MM.1S (cell line): Measurements from ENCODE around the gene PLA2G2F.

Source experiments
- DNase-seq: peaks from one replicate; pipeline ENCODE4 v3.0.0-alpha.2; 2015
- H2AFZ ChIP-seq: fragments of 300-600 bp; sonication (generic); 2 replicates; pipeline ENCODE4 v1.6.0; 2016; ENCODE audit warnings: antibody characterized with exemption, low read length
- H3F3A ChIP-seq: fragments of 300-600 bp; sonication (generic); 2 replicates; pipeline ENCODE4 v1.6.1; 2016; ENCODE audit warnings: mild to moderate bottlenecking, antibody characterized with exemption, low read length, moderate library complexity, mixed read lengths; ENCODE audit not compliant: insufficient read depth
- H3K27ac ChIP-seq: fragments of 300-600 bp; sonication (generic); 2 replicates; pipeline ENCODE4 v1.5.1; 2016; ENCODE audit warnings: mild to moderate bottlenecking, low read length
- H3K27me3 ChIP-seq: fragments of 300-600 bp; sonication (generic); replicated peaks from 2 replicates; pipeline ENCODE4 v1.6.0; 2016; ENCODE audit warnings: low read length; ENCODE audit not compliant: insufficient read depth
- H3K36me3 ChIP-seq: fragments of 300-600 bp; sonication (generic); replicated peaks from 2 replicates; pipeline ENCODE4 v1.6.1; 2016; ENCODE audit warnings: mild to moderate bottlenecking, low read length, mixed read lengths; ENCODE audit not compliant: insufficient read depth
- H3K4me1 ChIP-seq: fragments of 300-600 bp; sonication (generic); 2 replicates; pipeline ENCODE4 v1.6.1; 2016; ENCODE audit warnings: low read length, mixed read lengths
- H3K4me2 ChIP-seq: fragments of 300-600 bp; sonication (generic); 2 replicates; pipeline ENCODE4 v1.6.0; 2016; ENCODE audit warnings: low read depth, low read length
- H3K4me3 ChIP-seq: fragments of 300-600 bp; sonication (generic); 2 replicates; pipeline ENCODE4 v1.5.1; 2016; ENCODE audit warnings: low read length, mixed read lengths
- H3K79me2 ChIP-seq: fragments of 300-600 bp; sonication (generic); 2 replicates; pipeline ENCODE4 v1.6.1; 2016; ENCODE audit warnings: mixed run types, low read length, mixed read lengths
- H3K9ac ChIP-seq: fragments of 300-600 bp; sonication (generic); 2 replicates; pipeline ENCODE4 v1.6.1; 2016; ENCODE audit warnings: low read length, mixed read lengths
- H3K9me2 ChIP-seq: fragments of 300-600 bp; sonication (generic); replicated peaks from 2 replicates; pipeline ENCODE4 v1.6.1; 2016; ENCODE audit warnings: mild to moderate bottlenecking, low read length, mixed read lengths; ENCODE audit not compliant: insufficient read depth
- H3K9me3 ChIP-seq: fragments of 300-600 bp; sonication (generic); replicated peaks from 2 replicates; pipeline ENCODE4 v1.6.1; 2016; ENCODE audit warnings: mild to moderate bottlenecking, low read length, mixed read lengths; ENCODE audit not compliant: insufficient read depth
- H4K20me1 ChIP-seq: fragments of 300-600 bp; sonication (generic); 2 replicates; pipeline ENCODE4 v1.6.1; 2016; ENCODE audit warnings: mild to moderate bottlenecking, low read length, moderate library complexity, mixed read lengths; ENCODE audit not compliant: insufficient read depth
- EZH2 ChIP-seq: fragments of 300-600 bp; sonication (generic); optimal IDR thresholded peaks from 2 replicates; pipeline ENCODE3; 2017; ENCODE audit warnings: low read depth, mild to moderate bottlenecking, antibody characterized with exemption, low read length, mixed read lengths
- EZH2phosphoT487 ChIP-seq: fragments of 300-600 bp; sonication (generic); IDR thresholded peaks from 2 replicates; pipeline ENCODE4 v1.6.1; 2018; ENCODE audit warnings: antibody characterized with exemption, low read length
- TF ChIP-seq, protein P1 (sequence below): fragments of 300-600 bp; sonication (generic); IDR thresholded peaks from 2 replicates; pipeline ENCODE4 v1.5.1; 2016; ENCODE audit warnings: antibody characterized with exemption, low read length, mixed read lengths

The PLA2G2F gene

GRCh38 chr1:20143734-20144565 is 4.8 kb downstream of the PLA2G2F start:
- no peaks in the 10 kb centered on the region for H4K20me1 ChIP-seq
- H3K27ac ChIP-seq = no peak overlapping the region
- no peaks in the 10 kb centered on the region for H3K4me1 ChIP-seq
- no peaks in the 10 kb centered on the region for H3K79me2 ChIP-seq
- no peaks in the 10 kb centered on the region for H3K9me2 ChIP-seq
- no peak overlapping the region for H3K9ac ChIP-seq
- TF ChIP-seq, protein P1, sequence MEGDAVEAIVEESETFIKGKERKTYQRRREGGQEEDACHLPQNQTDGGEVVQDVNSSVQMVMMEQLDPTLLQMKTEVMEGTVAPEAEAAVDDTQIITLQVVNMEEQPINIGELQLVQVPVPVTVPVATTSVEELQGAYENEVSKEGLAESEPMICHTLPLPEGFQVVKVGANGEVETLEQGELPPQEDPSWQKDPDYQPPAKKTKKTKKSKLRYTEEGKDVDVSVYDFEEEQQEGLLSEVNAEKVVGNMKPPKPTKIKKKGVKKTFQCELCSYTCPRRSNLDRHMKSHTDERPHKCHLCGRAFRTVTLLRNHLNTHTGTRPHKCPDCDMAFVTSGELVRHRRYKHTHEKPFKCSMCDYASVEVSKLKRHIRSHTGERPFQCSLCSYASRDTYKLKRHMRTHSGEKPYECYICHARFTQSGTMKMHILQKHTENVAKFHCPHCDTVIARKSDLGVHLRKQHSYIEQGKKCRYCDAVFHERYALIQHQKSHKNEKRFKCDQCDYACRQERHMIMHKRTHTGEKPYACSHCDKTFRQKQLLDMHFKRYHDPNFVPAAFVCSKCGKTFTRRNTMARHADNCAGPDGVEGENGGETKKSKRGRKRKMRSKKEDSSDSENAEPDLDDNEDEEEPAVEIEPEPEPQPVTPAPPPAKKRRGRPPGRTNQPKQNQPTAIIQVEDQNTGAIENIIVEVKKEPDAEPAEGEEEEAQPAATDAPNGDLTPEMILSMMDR = no peak
- no peak for TF ChIP-seq EZH2
- TF ChIP-seq EZH2phosphoT487 = no peak
- H3F3A ChIP-seq = no peaks in the 10 kb centered on the region
- H3K4me2 ChIP-seq = no peak overlapping the region
- no peak for DNase-seq
- H2AFZ ChIP-seq = no peak overlapping the region
- no peaks in the 10 kb centered on the region for H3K9me3 ChIP-seq
- peaks cover 14% of the 10 kb centered on the region for H3K27me3 ChIP-seq
- H3K4me3 ChIP-seq = no peak overlapping the region
- no peaks in the 10 kb centered on the region for H3K36me3 ChIP-seq

- no peak overlapping the region for H3K9ac ChIP-seq
- H3K4me1 ChIP-seq = no peaks in the 10 kb centered on the region
- no peaks in the 10 kb centered on the region for H3F3A ChIP-seq
- TF ChIP-seq EZH2 = no peak
- H4K20me1 ChIP-seq = no peaks in the 10 kb centered on the region
- H3K9me3 ChIP-seq = no peaks in the 10 kb centered on the region
- H3K27ac ChIP-seq = no peak overlapping the region
- no peak overlapping the region for H3K4me3 ChIP-seq
- no peaks in the 10 kb centered on the region for H3K9me2 ChIP-seq
- H2AFZ ChIP-seq = no peak overlapping the region
- no peaks in the 10 kb centered on the region for H3K36me3 ChIP-seq
- H3K27me3 ChIP-seq = peaks cover 25% of the 10 kb centered on the region
- H3K79me2 ChIP-seq = no peaks in the 10 kb centered on the region
- no peak for DNase-seq
- H3K4me2 ChIP-seq = no peak overlapping the region
Measured at GRCh38 chr1:20147846-20148570, 8.9 kb downstream of the PLA2G2F start.

- no peak overlapping the region for H2AFZ ChIP-seq
- H3K27ac ChIP-seq = no peak overlapping the region
- H3K4me2 ChIP-seq = no peak overlapping the region
- no peaks in the 10 kb centered on the region for H3K4me1 ChIP-seq
- no peak overlapping the region for H3K4me3 ChIP-seq
- H3K9me2 ChIP-seq = no peaks in the 10 kb centered on the region
- H3K27me3 ChIP-seq = peaks cover 21% of the 10 kb centered on the region
- TF ChIP-seq, protein P1 = no peak
- no peak for TF ChIP-seq EZH2phosphoT487
- TF ChIP-seq EZH2 = no peak
- no peaks in the 10 kb centered on the region for H3F3A ChIP-seq
- no peaks in the 10 kb centered on the region for H3K36me3 ChIP-seq
- H3K9ac ChIP-seq = no peak overlapping the region
- DNase-seq = no peak
- no peaks in the 10 kb centered on the region for H3K9me3 ChIP-seq
- no peaks in the 10 kb centered on the region for H4K20me1 ChIP-seq
- no peaks in the 10 kb centered on the region for H3K79me2 ChIP-seq
Measured at GRCh38 chr1:20148571-20149500, 9.7 kb downstream of the PLA2G2F start.
